GM19395 (cell line): ENCODE measurements around the gene UVRAG.

Experiments used
- ATAC-seq: cut with Tn5 transposase; IDR thresholded peaks from one replicate; pipeline ENCODE4 v1.9.1; 2021; ENCODE audit warnings: mild to moderate bottlenecking, moderate library complexity; ENCODE audit not compliant: unreplicated experiment

UVRAG gene

GRCh38 chr11:76177250-76177686 lies 362.3 kb downstream of the UVRAG start:
- ATAC-seq: no peak

- ATAC-seq: no peak
Measured at GRCh38 chr11:76179147-76179546, 364.1 kb downstream of the UVRAG start.

- ATAC-seq: no peak
Measured at GRCh38 chr11:76181371-76181770, 366.4 kb downstream of the UVRAG start.

DNA sequence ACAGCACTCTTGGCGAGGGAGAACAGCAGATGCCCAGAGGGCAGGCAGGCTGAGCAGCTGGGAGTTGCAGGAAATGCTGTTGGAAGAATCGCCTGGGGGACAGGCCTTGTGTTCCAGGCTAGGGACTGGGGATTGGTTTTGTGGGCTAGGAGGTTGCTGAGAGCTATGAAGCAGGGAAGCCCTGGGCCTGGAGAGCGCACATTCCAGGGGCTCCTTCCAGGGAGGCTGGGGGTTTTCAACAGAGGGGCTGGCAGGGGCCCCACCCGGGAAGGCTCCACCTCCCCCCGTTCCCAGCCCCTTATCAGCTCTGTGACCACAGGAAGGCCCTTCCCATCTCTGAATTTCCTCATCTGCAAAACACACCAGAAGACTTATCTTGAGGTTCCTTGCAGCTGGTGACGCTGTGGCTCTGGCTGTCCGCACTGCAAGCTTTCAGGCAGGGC lies 369.6 kb downstream of the UVRAG start:
- no peak for ATAC-seq

DNA sequence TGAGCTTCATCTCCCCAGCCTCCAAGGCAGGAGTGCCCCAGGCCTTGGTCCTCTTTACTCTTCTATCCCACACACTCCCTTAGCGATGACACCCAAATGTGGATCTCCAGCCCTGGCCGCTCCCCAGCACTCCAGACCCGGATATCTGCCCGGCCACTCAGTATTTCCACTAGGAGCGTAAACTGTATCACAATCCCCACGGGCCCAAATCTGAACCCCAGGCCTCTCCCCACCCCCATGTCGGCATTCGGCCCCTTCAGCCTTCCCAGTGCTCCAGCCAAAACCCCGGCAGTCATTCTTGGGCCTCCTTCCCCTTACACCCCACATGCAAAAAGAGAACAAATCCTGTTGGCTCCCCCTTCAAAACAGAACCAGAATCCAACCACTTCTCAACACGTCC lies 370.5 kb downstream of the UVRAG start:
- ATAC-seq: no peak

DNA sequence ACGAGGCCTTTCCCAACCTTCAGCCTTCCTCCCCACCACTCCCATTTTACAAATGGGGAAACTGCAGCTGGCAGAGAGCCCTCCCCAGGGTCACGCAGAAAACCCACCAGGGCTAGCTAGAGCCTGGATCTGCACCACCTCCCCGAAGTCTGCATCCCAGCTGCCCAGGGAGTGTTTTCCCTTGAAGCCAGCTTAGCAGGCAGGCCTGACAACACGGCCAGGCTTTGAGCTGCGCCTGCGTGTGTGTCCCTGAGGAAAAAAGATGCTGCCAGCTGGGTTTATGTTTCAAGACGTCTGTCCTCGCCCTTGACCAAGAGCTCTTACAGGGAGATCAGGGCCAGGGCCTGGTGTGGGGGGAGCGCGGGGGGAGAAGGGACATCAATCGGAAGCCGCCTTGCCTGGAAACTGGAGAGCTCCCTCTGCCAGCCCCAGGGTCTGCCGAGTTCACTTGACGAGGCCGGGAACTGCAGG lies 371.0 kb downstream of the UVRAG start:
- no peak for ATAC-seq

DNA sequence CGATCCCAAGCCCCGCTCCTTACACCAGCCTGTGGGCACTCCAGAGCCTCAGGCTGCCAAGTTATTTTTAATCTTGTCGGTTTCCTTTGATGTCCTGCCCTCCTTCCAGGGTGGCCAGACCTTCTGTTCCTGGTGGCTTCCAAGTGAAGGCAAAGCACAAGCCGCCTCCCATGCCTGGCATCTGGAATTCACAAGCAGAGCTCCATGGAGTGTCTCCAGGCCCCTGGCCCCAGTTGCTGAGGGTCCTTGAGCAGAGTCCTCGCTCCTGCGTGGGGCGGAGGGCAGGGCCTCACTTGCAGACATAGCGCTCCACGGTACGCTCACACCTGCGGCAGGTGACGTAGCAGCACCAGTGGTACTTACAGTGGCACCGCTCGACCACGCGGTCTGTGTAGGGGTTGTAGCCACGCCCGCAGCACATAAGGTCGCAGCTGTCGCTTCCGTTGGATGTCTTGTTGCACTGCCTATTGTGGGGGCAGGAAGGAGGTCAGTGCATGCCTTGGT lies 371.8 kb downstream of the UVRAG start:
- no peak for ATAC-seq

GRCh38 chr11:76188873-76189272 lies 373.9 kb downstream of the UVRAG start:
- no peak for ATAC-seq

- ATAC-seq: no peak
Measured at GRCh38 chr11:76189682-76190081, 374.7 kb downstream of the UVRAG start.

- ATAC-seq: no peak
Measured at GRCh38 chr11:76190376-76190775, 375.4 kb downstream of the UVRAG start.
